Chondrocyte (in vitro differentiated cells): ENCODE results near the gene AHR. TPM values are rescaled to one million over a fixed set of nuclear protein-coding genes. Genes with fewer than 3 reads are reported as not detected.

ENCODE experiments used
- DNase-seq: peaks from one replicate; pipeline ENCODE4 v3.0.0; 2021; ENCODE audit warnings: mixed read lengths, low spot score
- H3K27ac Mint-ChIP-seq: one replicate; pipeline ENCODE4 v1.8.0; 2021; ENCODE audit warnings: mild to moderate bottlenecking, moderate library complexity, mixed read lengths; ENCODE audit not compliant: unreplicated experiment
- H3K27me3 Mint-ChIP-seq: 2 replicates; pipeline ENCODE4 v1.8.0; 2021; ENCODE audit warnings: low read depth, mixed read lengths
- H3K36me3 Mint-ChIP-seq: 2 replicates; pipeline ENCODE4 v1.8.0; 2021; ENCODE audit warnings: low read depth, mixed read lengths
- H3K4me1 Mint-ChIP-seq: 2 replicates; pipeline ENCODE4 v1.8.0; 2021; ENCODE audit warnings: low read depth, mild to moderate bottlenecking, mixed read lengths
- H3K4me3 Mint-ChIP-seq: one replicate; pipeline ENCODE4 v1.8.0; 2021; ENCODE audit warnings: mild to moderate bottlenecking, moderate library complexity, mixed read lengths; ENCODE audit not compliant: unreplicated experiment
- H3K9me3 Mint-ChIP-seq: 2 replicates; pipeline ENCODE4 v1.8.0; 2021; ENCODE audit warnings: low read depth, mixed read lengths
- CTCF ChIP-seq: fragments of 200-600 bp; sonication (generic); IDR thresholded peaks from 2 replicates; pipeline ENCODE4 v1.5.0; 2021; ENCODE audit warnings: antibody characterized with exemption, mild to moderate bottlenecking, moderate library complexity
- total RNA-seq: library from RNA; stranded (reverse); gene quantifications from 3 replicates; pipeline ENCODE4 v1.2.1, GENCODE V29; 2021

Gene AHR
- total RNA-seq, 1 donor from 2014 or later = 143 TPM

- Mint-ChIP-seq H3K4me1 (peaks cover 73% of the 10 kb centered on the region), H3K4me3 (no peak overlapping the region), H3K36me3 (no peaks in the 10 kb centered on the region), H3K27me3 (no peaks in the 10 kb centered on the region), H3K27ac (peak overlapping the region; percentile 90), H3K9me3 (no peaks in the 10 kb centered on the region)
- TF ChIP-seq CTCF = no peak
- DNase-seq = no peak
These were observed 70.5 kb downstream of the AHR start for GRCh38 chr7:17368856-17369524.

- TF ChIP-seq CTCF = no peak
- H3K4me1 Mint-ChIP-seq = peaks cover 75% of the 10 kb centered on the region
- peak overlapping the region; percentile 90 for H3K27ac Mint-ChIP-seq
- H3K36me3 Mint-ChIP-seq = no peaks in the 10 kb centered on the region
- no peaks in the 10 kb centered on the region for H3K9me3 Mint-ChIP-seq
- no peak overlapping the region for H3K4me3 Mint-ChIP-seq
- DNase-seq = no peak
- no peaks in the 10 kb centered on the region for H3K27me3 Mint-ChIP-seq
These were observed 71.4 kb downstream of the AHR start for GRCh38 chr7:17369691-17370426.

- peak; percentile 11 for TF ChIP-seq CTCF
- H3K27ac Mint-ChIP-seq = peak overlapping the region; percentile 90
- no peaks in the 10 kb centered on the region for H3K36me3 Mint-ChIP-seq
- no peaks in the 10 kb centered on the region for H3K9me3 Mint-ChIP-seq
- no peak overlapping the region for H3K4me3 Mint-ChIP-seq
- H3K27me3 Mint-ChIP-seq = no peaks in the 10 kb centered on the region
- DNase-seq = no peak
- H3K4me1 Mint-ChIP-seq = peaks cover 75% of the 10 kb centered on the region
These were observed 72.6 kb downstream of the AHR start for GRCh38 chr7:17370901-17371585.

- Mint-ChIP-seq H3K4me1 (peaks cover 74% of the 10 kb centered on the region), H3K27me3 (no peaks in the 10 kb centered on the region), H3K9me3 (no peaks in the 10 kb centered on the region), H3K36me3 (no peaks in the 10 kb centered on the region), H3K4me3 (no peak overlapping the region), H3K27ac (peak overlapping the region; percentile 90)
- no peak for DNase-seq
- no peak for TF ChIP-seq CTCF
These were observed 73.4 kb downstream of the AHR start for GRCh38 chr7:17371671-17372524.
